Suprapubic skin (tissue), 3 donors: ENCODE data around the gene TOP1.

Source experiments
- CTCF ChIP-seq, 2 donors: fragments of 200-600 bp in 1 of 2; fragments of 450-650 bp in 1 of 2; sonication (generic) in 1 of 2; IDR thresholded peaks; one replicate each; pipeline ENCODE4 v1.5.1; 2016 to 2019; ENCODE audit warnings: antibody characterized with exemption in 2 of 2, mild to moderate bottlenecking in 1 of 2, moderate library complexity in 1 of 2
- POLR2A ChIP-seq, 2 donors: fragments of 450-650 bp; IDR thresholded peaks; one replicate each; pipeline ENCODE4 v1.6.1; 2017; ENCODE audit warnings: antibody characterized with exemption in 2 of 2, mild to moderate bottlenecking in 2 of 2, moderate library complexity in 2 of 2

- TF ChIP-seq CTCF (IDR thresholded peaks at IDR 0.05) (no peak), POLR2A (IDR thresholded peaks at IDR 0.05) (no peak)
Measured at GRCh38 chr20:41123631-41124030, 95.0 kb downstream of the TOP1 start.
